Raji (cell line): ENCODE data around the gene UQCR10.

Experiments used
- POLR2A ChIP-seq: IDR thresholded peaks from 2 replicates; pipeline ENCODE4 v1.6.1; 2011; ENCODE audit warnings: low read depth, low read length, control low read depth; ENCODE audit not compliant: insufficient read depth

Gene UQCR10

DNA sequence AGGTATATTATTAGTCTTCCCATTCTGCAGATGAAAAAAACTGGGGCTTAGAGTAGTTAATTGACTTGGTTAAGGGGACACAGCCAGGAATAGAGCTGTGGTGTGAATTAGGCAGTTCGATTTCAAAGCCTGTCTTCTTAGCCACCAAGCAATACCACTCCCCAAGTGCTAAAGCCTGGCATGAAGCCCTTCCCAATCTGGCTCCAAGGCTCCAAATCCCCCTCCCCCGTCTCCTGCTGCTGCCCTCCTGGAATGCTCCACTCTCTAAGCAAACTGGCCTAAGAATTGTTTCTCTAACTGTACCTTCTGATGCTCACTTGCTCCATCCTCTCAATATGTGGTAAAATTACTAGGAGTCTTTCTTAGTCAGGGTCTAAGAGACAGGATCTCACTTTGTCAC lies 52.3 kb downstream of the UQCR10 start:
- TF ChIP-seq POLR2A: no peak
